KMS-11 (cell line): ENCODE results near the gene TMC7.

Source experiments
- H2AFZ ChIP-seq: fragments of 200-600 bp; sonication (generic); 2 replicates; pipeline ENCODE4 v1.6.1; 2016; ENCODE audit warnings: antibody characterized with exemption, mixed run types, low read depth
- H3K27ac ChIP-seq: fragments of 200-600 bp; sonication (generic); 2 replicates; pipeline ENCODE4 v1.6.1; 2016; ENCODE audit warnings: mild to moderate bottlenecking, mixed run types
- H3K27me3 ChIP-seq: fragments of 200-600 bp; sonication (generic); 2 replicates; pipeline ENCODE4 v1.6.1; 2017; ENCODE audit warnings: mild to moderate bottlenecking, low read depth, mixed run types, moderate library complexity; ENCODE audit not compliant: insufficient read depth
- H3K36me3 ChIP-seq: fragments of 200-600 bp; sonication (generic); 2 replicates; pipeline ENCODE4 v1.6.1; 2017; ENCODE audit warnings: mild to moderate bottlenecking, mixed run types; ENCODE audit not compliant: insufficient read depth
- H3K4me1 ChIP-seq: fragments of 200-600 bp; sonication (generic); 2 replicates; pipeline ENCODE4 v1.6.1; 2016; ENCODE audit warnings: mild to moderate bottlenecking, low read depth, mixed run types; ENCODE audit not compliant: poor library complexity, severe bottlenecking
- H3K4me2 ChIP-seq: fragments of 200-600 bp; sonication (generic); 2 replicates; pipeline ENCODE4 v1.7.0; 2016; ENCODE audit warnings: mild to moderate bottlenecking, mixed run types
- H3K4me3 ChIP-seq: fragments of 200-600 bp; sonication (generic); IDR thresholded peaks from 2 replicates; pipeline ENCODE4 v1.6.1; 2017; ENCODE audit warnings: low read depth, low read length, mixed read lengths; ENCODE audit not compliant: insufficient read depth
- H3K79me2 ChIP-seq: fragments of 200-600 bp; sonication (generic); 2 replicates; pipeline ENCODE4 v1.6.1; 2016; ENCODE audit warnings: low read depth, mixed run types; ENCODE audit not compliant: insufficient read depth
- H3K9ac ChIP-seq: fragments of 200-600 bp; sonication (generic); 2 replicates; pipeline ENCODE4 v1.6.1; 2016; ENCODE audit warnings: mild to moderate bottlenecking, mixed run types
- H4K20me1 ChIP-seq: fragments of 200-600 bp; sonication (generic); 2 replicates; pipeline ENCODE4 v1.6.1; 2016; ENCODE audit warnings: mild to moderate bottlenecking, mixed run types; ENCODE audit not compliant: insufficient read depth
- TF ChIP-seq, protein P1 (sequence below): fragments of 200-600 bp; sonication (generic); conservative IDR thresholded peaks from 2 replicates; pipeline ENCODE4 v1.6.1; 2017; ENCODE audit warnings: low read depth, mild to moderate bottlenecking, antibody characterized with exemption, low read length, moderate library complexity, mixed read lengths

The TMC7 gene

DNA sequence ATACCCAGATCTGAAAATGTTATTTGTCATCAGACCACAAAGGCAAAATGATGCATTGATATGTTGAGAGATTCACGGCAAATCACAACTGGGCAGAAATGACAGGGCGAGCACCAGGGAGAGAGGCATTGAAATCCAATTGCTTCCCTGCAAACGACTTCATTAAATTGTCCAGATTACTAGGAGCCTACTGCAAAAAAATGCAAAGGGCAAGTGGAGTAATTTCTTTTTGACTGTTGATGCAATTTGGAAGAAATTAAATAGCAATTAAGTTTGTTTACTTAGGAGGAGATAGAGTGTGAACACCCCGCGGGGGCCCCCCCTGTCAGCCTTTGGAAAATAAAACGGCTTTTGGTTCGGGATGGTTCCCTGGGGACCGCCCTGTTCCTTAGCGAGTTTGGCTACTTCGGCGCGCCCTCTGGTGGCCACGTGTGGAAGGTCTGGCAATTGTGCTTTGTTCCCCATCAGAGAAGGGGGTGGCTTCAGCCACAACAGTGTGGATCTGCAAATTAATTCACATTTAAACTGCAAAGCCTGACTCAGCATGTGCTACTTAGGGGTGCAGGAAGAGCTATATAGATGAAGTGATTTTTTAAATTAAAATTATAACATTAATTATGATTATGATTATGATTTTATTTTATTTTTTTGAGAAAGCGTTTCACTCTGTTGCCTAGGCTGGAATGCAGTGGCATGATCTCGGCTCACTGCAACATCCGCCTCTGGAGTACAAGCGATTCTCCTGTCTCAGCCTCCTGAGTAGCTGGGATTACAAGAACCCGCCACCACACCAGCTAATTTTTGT is 14.5 kb upstream of the TMC7 start:
- no peaks in the 10 kb centered on the region for H3K79me2 ChIP-seq
- H3K27ac ChIP-seq: no peak overlapping the region
- H3K4me3 ChIP-seq: no peak overlapping the region
- peak overlapping the region; percentile 45; the same call in 1 of the 2 replicates for H2AFZ ChIP-seq
- H3K4me1 ChIP-seq: peaks cover 9% of the 10 kb centered on the region
- H4K20me1 ChIP-seq: no peaks in the 10 kb centered on the region
- H3K27me3 ChIP-seq: no peaks in the 10 kb centered on the region
- no peak overlapping the region for H3K9ac ChIP-seq
- no peaks in the 10 kb centered on the region for H3K36me3 ChIP-seq
- TF ChIP-seq, protein P1, sequence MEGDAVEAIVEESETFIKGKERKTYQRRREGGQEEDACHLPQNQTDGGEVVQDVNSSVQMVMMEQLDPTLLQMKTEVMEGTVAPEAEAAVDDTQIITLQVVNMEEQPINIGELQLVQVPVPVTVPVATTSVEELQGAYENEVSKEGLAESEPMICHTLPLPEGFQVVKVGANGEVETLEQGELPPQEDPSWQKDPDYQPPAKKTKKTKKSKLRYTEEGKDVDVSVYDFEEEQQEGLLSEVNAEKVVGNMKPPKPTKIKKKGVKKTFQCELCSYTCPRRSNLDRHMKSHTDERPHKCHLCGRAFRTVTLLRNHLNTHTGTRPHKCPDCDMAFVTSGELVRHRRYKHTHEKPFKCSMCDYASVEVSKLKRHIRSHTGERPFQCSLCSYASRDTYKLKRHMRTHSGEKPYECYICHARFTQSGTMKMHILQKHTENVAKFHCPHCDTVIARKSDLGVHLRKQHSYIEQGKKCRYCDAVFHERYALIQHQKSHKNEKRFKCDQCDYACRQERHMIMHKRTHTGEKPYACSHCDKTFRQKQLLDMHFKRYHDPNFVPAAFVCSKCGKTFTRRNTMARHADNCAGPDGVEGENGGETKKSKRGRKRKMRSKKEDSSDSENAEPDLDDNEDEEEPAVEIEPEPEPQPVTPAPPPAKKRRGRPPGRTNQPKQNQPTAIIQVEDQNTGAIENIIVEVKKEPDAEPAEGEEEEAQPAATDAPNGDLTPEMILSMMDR: peak; percentile 97
- peak overlapping the region; percentile 27 for H3K4me2 ChIP-seq

DNA sequence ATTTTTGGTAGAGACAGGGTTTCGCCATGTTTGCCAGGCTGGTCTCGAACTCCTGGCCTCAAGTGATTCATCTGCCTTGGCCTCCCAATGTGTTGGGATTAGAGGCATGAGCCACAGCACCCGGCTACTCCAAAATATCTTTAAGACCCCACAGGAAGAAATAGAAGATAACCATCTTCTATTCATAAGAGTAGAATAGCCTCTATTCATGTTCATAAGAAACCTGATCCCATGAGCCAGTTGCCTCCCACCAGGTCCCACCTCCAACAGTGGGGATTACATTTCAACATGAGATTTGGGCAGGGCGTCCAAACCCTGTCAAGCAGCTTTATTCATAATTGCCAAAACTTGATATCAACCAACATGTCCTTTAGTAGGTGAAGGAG is 13.9 kb upstream of the TMC7 start:
- H3K4me2 ChIP-seq: no peak overlapping the region
- no peak overlapping the region for H2AFZ ChIP-seq
- no peak overlapping the region for H3K9ac ChIP-seq
- no peaks in the 10 kb centered on the region for H3K36me3 ChIP-seq
- no peaks in the 10 kb centered on the region for H3K79me2 ChIP-seq
- H3K4me1 ChIP-seq: peaks cover 9% of the 10 kb centered on the region
- H3K27ac ChIP-seq: no peak overlapping the region
- no peaks in the 10 kb centered on the region for H3K27me3 ChIP-seq
- H4K20me1 ChIP-seq: no peaks in the 10 kb centered on the region
- H3K4me3 ChIP-seq: no peak overlapping the region
- TF ChIP-seq, protein P1: no peak

DNA sequence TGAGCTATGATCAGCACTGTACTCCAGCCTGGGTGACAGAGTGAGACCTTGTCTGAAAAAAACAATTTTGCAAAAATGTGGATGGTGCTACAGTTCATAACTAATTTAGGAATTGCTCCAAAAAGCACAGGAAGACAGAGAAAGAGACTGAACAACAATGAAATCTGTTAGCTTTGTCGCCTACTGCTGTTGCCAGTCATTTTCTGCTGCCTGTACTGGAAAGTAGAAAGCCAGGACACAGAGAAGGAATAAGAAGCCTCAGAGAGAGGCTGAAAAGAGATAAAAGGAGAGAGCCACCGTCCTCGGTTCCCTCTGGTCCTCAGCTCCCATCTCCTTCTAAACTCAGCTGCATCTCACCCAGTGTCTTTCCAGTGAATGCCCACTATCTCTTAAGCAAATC is 8.6 kb upstream of the TMC7 start:
- H3K79me2 ChIP-seq: no peaks in the 10 kb centered on the region
- H3K4me1 ChIP-seq: no peaks in the 10 kb centered on the region
- H2AFZ ChIP-seq: no peak overlapping the region

DNA sequence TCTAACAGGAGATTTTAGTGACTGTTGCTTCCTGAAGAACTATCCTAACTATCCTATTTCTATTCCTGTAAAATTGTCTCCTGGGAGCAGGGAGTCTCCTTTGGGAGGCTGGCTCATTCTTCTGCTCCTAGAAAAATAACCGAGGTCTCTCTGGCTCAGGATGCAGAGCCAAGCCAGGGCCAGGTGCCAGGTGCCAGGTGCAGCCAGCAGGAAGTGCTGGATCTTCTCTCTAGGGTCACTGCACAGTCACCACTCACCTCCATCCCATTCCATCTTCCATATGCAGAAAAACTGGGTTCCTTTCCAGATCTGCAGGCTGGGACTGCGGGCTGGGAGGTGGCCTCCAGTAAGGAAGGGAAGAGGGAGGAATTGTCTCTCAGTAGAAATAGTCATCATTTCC is 3.8 kb upstream of the TMC7 start:
- no peaks in the 10 kb centered on the region for H3K79me2 ChIP-seq
- TF ChIP-seq, protein P1: no peak
- no peak overlapping the region for H3K4me2 ChIP-seq
- no peak overlapping the region for H3K9ac ChIP-seq
- H2AFZ ChIP-seq: no peak overlapping the region
- H3K4me1 ChIP-seq: no peaks in the 10 kb centered on the region
- no peaks in the 10 kb centered on the region for H4K20me1 ChIP-seq
- H3K27me3 ChIP-seq: no peaks in the 10 kb centered on the region
- no peak overlapping the region for H3K27ac ChIP-seq
- no peak overlapping the region for H3K4me3 ChIP-seq
- H3K36me3 ChIP-seq: no peaks in the 10 kb centered on the region

More for the DNA sequence above, 8.6 kb upstream of the TMC7 start:
- Histone ChIP-seq H3K4me2 (no peak overlapping the region), H3K9ac (no peak overlapping the region), H4K20me1 (no peaks in the 10 kb centered on the region), H3K4me3 (no peak overlapping the region), H3K27ac (no peak overlapping the region), H3K36me3 (no peaks in the 10 kb centered on the region), H3K27me3 (no peaks in the 10 kb centered on the region)
- TF ChIP-seq, protein P1: no peak
